ENCODE results near the gene PDSS2. TPM values are rescaled to one million over a fixed set of nuclear protein-coding genes. Genes with fewer than 3 reads are reported as not detected.
"Not testable (repeated sequence)": the region's sequence is repeated elsewhere in the genome, so short reads cannot be mapped to it uniquely, and the experiment has no call there.

Gene PDSS2
- total RNA-seq, 1 donor from 2014 or later: 15.2 TPM

DNA sequence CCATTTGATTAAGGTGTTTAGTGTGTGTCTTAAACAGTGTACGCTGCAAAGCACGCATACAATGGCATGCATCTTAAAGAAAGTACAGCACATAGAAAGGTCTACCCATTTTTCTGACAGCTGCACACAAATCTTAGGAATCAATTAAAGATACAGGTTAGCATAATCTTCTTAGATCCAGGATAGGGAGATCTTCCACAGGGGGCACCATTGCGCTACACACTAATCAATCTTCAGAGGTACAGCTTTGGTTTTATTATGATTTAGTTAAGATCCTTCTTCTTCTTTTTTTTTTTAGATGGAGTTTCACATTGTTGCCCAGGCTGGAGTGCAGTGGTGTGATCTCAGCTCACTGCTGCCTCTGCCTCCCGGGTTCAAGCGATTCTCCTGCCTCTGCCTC, 280.4 kb downstream of the PDSS2 start:
- Mint-ChIP-seq H3K4me3 (no peak overlapping the region), H3K36me3 (no peaks in the 10 kb centered on the region), H3K27ac (no peak overlapping the region), H3K4me1 (ENCODE audit: unreplicated experiment) (no peaks in the 10 kb centered on the region), H3K9me3 (no peaks in the 10 kb centered on the region), H3K27me3 (no peaks in the 10 kb centered on the region)
- TF ChIP-seq, protein P1, sequence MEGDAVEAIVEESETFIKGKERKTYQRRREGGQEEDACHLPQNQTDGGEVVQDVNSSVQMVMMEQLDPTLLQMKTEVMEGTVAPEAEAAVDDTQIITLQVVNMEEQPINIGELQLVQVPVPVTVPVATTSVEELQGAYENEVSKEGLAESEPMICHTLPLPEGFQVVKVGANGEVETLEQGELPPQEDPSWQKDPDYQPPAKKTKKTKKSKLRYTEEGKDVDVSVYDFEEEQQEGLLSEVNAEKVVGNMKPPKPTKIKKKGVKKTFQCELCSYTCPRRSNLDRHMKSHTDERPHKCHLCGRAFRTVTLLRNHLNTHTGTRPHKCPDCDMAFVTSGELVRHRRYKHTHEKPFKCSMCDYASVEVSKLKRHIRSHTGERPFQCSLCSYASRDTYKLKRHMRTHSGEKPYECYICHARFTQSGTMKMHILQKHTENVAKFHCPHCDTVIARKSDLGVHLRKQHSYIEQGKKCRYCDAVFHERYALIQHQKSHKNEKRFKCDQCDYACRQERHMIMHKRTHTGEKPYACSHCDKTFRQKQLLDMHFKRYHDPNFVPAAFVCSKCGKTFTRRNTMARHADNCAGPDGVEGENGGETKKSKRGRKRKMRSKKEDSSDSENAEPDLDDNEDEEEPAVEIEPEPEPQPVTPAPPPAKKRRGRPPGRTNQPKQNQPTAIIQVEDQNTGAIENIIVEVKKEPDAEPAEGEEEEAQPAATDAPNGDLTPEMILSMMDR (conservative IDR thresholded peaks at IDR 0.05): peak; percentile 56
- no peak for DNase-seq (ENCODE audit: extremely low spot score, unreplicated experiment)

DNA sequence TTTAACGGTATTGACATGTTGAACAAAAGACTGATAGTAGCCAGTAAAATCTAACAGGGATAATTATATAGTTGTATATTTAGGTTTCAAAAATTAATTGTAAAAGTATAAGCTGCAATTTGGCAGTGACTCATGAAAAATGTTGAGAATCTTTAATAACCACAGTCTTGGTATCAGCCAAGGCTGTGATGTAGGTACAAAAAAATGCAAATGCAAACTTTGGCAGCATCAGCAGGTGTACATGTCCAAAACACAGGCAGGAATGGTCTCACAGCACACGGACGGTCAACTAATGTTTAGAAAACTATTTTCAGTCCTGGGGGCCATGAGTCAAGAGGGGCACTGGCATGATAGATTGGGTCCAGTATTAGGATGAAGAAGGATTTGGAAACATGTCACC, 285.6 kb downstream of the PDSS2 start:
- no peaks in the 10 kb centered on the region for H3K27me3 Mint-ChIP-seq
- no peaks in the 10 kb centered on the region for H3K36me3 Mint-ChIP-seq
- TF ChIP-seq, protein P1 (conservative IDR thresholded peaks at IDR 0.05): no peak
- no peaks in the 10 kb centered on the region for H3K4me1 Mint-ChIP-seq (ENCODE audit: unreplicated experiment)
- DNase-seq (ENCODE audit: extremely low spot score, unreplicated experiment): no peak
- H3K4me3 Mint-ChIP-seq: no peak overlapping the region
- H3K27ac Mint-ChIP-seq: no peak overlapping the region
- peaks cover 5% of the 10 kb centered on the region for H3K9me3 Mint-ChIP-seq

DNA sequence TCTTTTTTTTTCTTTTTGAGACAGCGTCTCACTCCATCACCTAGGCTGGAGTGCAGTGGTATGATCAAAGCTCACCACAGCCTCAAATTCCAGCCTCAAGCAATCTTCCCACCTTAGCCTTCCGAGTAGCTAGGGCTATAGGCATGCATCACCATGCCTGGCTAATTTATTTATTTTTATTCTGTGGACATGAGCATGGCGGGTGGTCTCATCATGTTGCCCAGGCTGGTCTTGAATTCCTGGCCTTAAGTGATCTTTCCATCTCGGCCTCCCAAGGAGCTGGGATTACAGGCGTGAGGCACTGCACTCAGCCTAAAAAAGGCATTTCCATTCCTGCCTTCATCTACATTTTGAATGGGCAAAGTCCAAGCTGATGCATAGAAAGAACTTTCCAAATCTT, 287.9 kb downstream of the PDSS2 start:
- Mint-ChIP-seq H3K36me3 (no peaks in the 10 kb centered on the region), H3K4me1 (ENCODE audit: unreplicated experiment) (no peaks in the 10 kb centered on the region), H3K4me3 (no peak overlapping the region), H3K27ac (no peak overlapping the region), H3K9me3 (peaks cover 5% of the 10 kb centered on the region), H3K27me3 (no peaks in the 10 kb centered on the region)
- no peak for DNase-seq (ENCODE audit: extremely low spot score, unreplicated experiment)
- TF ChIP-seq, protein P1 (conservative IDR thresholded peaks at IDR 0.05): no peak

DNA sequence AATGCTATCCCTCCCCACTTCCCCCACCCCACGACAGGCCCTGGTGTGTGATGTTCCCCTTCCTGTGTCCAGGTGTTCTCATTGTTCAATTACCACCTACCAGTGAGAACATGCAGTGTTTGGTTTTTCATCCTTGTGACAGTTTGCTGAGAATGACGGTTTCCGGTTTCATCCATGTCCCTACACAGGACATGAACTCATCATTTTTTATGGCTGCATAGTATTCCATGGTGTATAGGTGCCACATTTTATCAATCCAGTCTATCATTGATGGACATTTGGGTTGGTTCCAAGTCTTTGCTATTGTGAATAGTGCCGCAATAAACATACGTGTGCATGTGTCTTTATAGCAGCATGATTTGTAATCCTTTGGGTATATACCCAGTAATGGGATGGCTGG, 295.1 kb downstream of the PDSS2 start:
- not testable (repeated sequence) for H3K27me3 Mint-ChIP-seq; DNase-seq (ENCODE audit: extremely low spot score, unreplicated experiment); H3K4me3 Mint-ChIP-seq; H3K36me3 Mint-ChIP-seq; H3K27ac Mint-ChIP-seq; H3K4me1 Mint-ChIP-seq (ENCODE audit: unreplicated experiment); H3K9me3 Mint-ChIP-seq

DNA sequence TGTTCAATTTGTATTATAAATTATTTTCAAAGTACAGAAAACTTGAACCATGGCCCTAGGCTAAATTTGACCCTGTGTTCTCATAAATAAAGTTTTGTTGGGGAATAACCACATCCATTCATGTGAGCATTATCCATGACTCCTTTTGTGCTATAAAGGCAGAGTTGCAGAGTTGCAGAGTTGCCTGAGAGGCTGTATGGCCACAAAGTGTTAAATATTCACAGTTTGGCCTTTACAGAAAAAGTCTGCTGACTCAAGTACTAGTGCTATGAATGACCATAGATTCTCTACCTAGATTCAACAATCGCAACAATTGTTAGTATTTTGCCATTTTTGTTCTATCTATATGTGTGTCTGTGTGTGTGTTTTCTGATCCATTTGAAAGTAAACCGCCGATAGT, 297.8 kb downstream of the PDSS2 start:
- Mint-ChIP-seq H3K9me3 (no peaks in the 10 kb centered on the region), H3K4me3 (no peak overlapping the region), H3K4me1 (ENCODE audit: unreplicated experiment) (peaks cover 11% of the 10 kb centered on the region), H3K27ac (no peak overlapping the region), H3K36me3 (peaks cover 3% of the 10 kb centered on the region), H3K27me3 (no peaks in the 10 kb centered on the region)
- TF ChIP-seq, protein P1 (conservative IDR thresholded peaks at IDR 0.05): no peak
- no peak for DNase-seq (ENCODE audit: extremely low spot score, unreplicated experiment)

DNA sequence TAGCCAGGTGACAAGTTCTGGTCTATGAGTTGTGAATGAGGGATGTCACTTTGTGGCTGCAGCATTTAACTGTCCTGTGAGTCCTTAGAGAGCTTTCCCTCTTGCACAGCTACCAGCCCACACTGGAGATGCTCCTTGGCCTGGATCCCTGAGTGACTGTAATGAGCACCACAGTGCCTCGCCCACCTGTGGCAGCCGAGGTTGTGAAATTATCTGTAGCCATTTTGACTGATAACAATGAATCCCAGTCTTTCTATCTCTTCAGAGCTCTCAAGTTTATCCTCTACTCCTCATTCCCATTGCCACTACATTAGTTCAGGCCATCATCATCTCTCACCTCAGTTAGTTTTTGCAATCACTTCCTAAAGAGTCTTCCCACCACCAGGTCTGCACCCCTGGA, 302.7 kb downstream of the PDSS2 start:
- TF ChIP-seq, protein P1 (conservative IDR thresholded peaks at IDR 0.05): no peak
- no peaks in the 10 kb centered on the region for H3K9me3 Mint-ChIP-seq
- H3K27ac Mint-ChIP-seq: peak overlapping the region; percentile 1
- peaks cover 39% of the 10 kb centered on the region for H3K4me1 Mint-ChIP-seq (ENCODE audit: unreplicated experiment)
- DNase-seq (ENCODE audit: extremely low spot score, unreplicated experiment): no peak
- no peak overlapping the region for H3K4me3 Mint-ChIP-seq
- H3K36me3 Mint-ChIP-seq: peaks cover 3% of the 10 kb centered on the region
- no peaks in the 10 kb centered on the region for H3K27me3 Mint-ChIP-seq
